Right atrium auricular region (tissue), 2 donors: ENCODE data around the gene PWP1. TPM values are rescaled to one million over a fixed set of nuclear protein-coding genes. Genes with fewer than 3 reads are reported as not detected.
"Not testable (repeated sequence)": the region's sequence is repeated elsewhere in the genome, so short reads cannot be mapped to it uniquely, and the experiment has no call there.

Experiments used
- DNase-seq: peaks from one replicate; pipeline ENCODE4 v3.0.0-alpha.2; 2019; ENCODE audit warnings: low spot score
- H3K27ac ChIP-seq, 2 donors: fragments of 200-600 bp; sonication (generic); 1 replicate in 1 of 2; 2 replicates in 1 of 2; pipeline ENCODE4 v1.5.1; 2016 to 2019
- H3K27me3 ChIP-seq, 2 donors: fragments of 200-600 bp; sonication (generic); one replicate each; pipeline versions ENCODE4 v1.5.1 to v1.6.0; 2017 to 2019
- H3K36me3 ChIP-seq: fragments of 200-600 bp; sonication (generic); one replicate; pipeline ENCODE4 v1.5.1; 2016
- H3K4me1 ChIP-seq, 2 donors: fragments of 200-600 bp; sonication (generic); one replicate each; pipeline versions ENCODE4 v1.5.1 to v1.6.0; 2017 to 2019
- H3K4me3 ChIP-seq, 2 donors: fragments of 200-600 bp; sonication (generic); 1 replicate in 1 of 2; 2 replicates in 1 of 2; pipeline ENCODE4 v1.5.1; 2017 to 2019; ENCODE audit warnings: mild to moderate bottlenecking in 1 of 2, moderate library complexity in 1 of 2
- H3K9me3 ChIP-seq, 2 donors: fragments of 200-600 bp; sonication (generic); one replicate each; pipeline ENCODE4 v1.5.1; 2019
- total RNA-seq, 2 donors: library from RNA; depleted of rRNA; stranded (reverse); fragments of >200 nt; gene quantifications; one replicate each; pipeline ENCODE4 v1.1.0, GENCODE V29; 2016
- TF ChIP-seq, protein P1 (sequence below), 2 donors: fragments of 200-600 bp; sonication (generic); IDR thresholded peaks; one replicate each; pipeline ENCODE4 v1.5.1; 2019; ENCODE audit warnings: antibody characterized with exemption in 2 of 2

The PWP1 gene
- total RNA-seq, 2 donors from 2014 or later: 22.2 to 49.1 TPM

DNA sequence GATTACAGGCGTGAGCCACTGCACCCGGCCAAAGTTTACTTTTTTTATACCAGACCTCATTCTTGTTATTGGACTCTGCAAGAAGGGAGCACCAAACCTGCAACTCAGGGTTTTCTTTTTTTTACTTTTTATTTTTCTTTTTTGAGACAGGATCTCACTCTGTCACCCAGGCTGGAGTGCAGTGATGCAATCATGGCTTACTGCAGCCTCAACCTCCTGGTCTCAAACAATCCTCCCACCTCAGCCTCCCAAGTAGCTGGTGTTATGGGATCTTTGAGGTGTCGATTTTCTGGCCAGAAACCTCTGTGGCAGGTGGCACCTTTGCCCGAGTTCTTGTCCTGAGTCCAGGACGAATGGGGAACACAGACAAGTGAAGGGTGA, 4.2 kb upstream of the PWP1 start:
- Histone ChIP-seq H3K36me3 (no peaks in the 10 kb centered on the region), H3K4me1 (peaks cover 0 to 13% of the 10 kb centered on the region in 2 donors), H3K27ac (no peak overlapping the region), H3K9me3 (no peaks in the 10 kb centered on the region), H3K4me3 (no peak overlapping the region), H3K27me3 (no peaks in the 10 kb centered on the region)
- TF ChIP-seq, protein P1, sequence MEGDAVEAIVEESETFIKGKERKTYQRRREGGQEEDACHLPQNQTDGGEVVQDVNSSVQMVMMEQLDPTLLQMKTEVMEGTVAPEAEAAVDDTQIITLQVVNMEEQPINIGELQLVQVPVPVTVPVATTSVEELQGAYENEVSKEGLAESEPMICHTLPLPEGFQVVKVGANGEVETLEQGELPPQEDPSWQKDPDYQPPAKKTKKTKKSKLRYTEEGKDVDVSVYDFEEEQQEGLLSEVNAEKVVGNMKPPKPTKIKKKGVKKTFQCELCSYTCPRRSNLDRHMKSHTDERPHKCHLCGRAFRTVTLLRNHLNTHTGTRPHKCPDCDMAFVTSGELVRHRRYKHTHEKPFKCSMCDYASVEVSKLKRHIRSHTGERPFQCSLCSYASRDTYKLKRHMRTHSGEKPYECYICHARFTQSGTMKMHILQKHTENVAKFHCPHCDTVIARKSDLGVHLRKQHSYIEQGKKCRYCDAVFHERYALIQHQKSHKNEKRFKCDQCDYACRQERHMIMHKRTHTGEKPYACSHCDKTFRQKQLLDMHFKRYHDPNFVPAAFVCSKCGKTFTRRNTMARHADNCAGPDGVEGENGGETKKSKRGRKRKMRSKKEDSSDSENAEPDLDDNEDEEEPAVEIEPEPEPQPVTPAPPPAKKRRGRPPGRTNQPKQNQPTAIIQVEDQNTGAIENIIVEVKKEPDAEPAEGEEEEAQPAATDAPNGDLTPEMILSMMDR (IDR thresholded peaks at IDR 0.05): no peak
- no peak for DNase-seq

DNA sequence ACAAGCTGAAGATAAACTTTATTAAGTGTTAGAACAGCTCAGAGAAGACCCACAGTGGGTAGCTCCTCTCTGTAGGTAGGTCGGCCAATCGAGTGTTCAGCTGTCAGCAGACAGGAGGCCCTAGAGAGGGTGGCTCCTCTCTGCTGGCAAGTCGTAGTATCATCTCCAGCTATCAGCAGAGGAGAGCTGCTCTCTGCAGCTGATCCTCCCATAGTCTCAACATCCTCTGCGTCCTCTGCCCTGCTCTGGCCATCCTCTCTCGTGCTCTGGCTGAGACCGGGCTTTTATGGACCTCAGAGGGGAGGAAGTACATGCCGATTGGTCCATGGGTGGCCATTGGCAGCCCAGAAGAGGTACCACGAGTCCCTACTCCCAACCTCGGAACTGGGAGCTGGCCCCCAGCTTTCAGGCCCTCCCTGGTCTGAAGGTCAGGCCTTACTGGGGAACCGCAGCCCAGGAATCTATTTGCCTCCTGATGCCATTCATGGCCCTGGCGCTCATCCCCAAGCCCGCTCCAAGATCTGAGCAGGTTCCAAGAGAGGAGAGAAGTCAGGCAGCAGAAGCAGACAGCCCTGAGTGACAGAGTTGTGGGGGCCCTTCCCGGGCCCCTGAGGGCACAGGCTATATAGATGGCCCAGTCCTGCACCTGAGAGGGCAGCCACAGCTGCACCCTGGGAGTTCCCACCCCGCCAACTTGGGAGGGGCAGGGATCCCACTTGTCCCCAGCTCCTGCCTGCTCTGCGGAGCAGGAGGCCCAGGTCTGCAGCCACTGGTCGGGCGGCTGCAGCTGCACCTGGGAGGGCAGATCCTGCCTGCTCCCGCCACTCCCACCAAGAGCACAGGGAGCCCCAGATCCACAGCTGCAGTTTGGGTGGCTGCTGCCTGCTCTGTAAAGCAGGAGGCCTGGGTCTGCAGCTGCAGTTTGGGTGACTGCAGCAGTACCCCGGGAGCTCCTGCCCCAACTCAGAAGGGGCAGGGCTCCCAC, 3.5 kb upstream of the PWP1 start:
- TF ChIP-seq, protein P1 (IDR thresholded peaks at IDR 0.05): no peak
- no peak overlapping the region for H3K4me3 ChIP-seq
- no peaks in the 10 kb centered on the region for H3K9me3 ChIP-seq
- peaks cover 0 to 20% of the 10 kb centered on the region in 2 donors for H3K4me1 ChIP-seq
- H3K27ac ChIP-seq: no peak overlapping the region
- H3K36me3 ChIP-seq: no peaks in the 10 kb centered on the region
- DNase-seq: no peak
- no peaks in the 10 kb centered on the region for H3K27me3 ChIP-seq

DNA sequence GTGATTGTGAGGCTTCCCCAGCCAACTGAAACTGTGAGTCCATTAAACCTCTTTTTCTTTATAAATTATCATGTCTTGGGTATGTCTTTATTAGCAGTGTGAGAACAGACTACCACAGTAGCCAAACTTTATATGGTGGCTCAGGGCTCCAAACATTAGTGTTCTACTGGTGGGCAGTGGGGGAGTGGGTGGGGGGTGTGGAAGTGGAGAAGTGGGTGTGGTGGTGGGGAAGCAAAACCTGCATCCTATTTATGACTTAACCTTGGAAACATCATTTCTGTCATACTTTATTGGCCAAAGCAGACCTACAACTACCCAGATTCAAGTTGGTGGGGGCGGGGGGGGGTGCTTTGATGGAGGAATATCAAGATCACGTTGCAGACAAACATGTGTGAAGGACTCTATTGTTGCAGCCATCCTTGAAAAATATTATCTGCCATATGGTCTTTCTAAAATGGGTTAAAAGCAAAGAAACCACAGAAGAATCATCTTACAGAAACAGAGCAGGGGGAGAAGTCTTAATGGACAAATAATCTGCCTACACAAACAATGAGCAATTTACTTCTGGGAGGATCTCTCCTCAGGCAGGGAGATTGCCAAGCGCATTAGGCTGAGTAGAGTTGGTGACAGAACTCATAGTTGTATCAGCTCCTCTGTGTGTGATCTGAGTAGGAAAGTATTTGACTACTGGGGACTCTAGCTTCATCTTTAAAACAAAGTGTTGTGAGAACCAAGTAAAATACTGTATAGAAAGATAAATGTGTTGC, 1.4 kb upstream of the PWP1 start:
- no peaks in the 10 kb centered on the region for H3K9me3 ChIP-seq
- DNase-seq: no peak
- H3K36me3 ChIP-seq: peaks cover 9% of the 10 kb centered on the region
- H3K27me3 ChIP-seq: no peaks in the 10 kb centered on the region
- no peak overlapping the region for H3K27ac ChIP-seq
- TF ChIP-seq, protein P1 (IDR thresholded peaks at IDR 0.05): no peak
- H3K4me1 ChIP-seq: peaks cover 0 to 20% of the 10 kb centered on the region in 2 donors
- H3K4me3 ChIP-seq: peak overlapping the region in 1 of 2 donors; percentile 96

DNA sequence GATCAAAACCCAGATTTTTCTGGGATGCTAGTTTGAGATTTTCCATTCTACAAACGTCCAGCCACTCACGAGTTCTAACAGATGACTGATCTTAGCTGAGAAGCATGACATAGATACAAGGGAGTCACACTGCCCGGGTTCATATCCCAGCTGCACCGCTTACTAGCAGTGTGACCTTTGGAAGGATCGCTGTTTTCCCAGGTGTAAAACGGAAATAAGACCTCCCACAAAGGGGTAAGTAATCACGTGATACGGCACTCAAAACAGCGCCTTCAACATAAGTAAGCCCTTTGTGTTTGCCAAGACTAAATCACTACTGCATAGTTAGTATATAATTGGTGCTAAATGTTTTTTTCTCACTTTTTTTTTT, 624 bp upstream of the PWP1 start:
- Histone ChIP-seq H3K27me3 (no peaks in the 10 kb centered on the region), H3K9me3 (no peaks in the 10 kb centered on the region), H3K4me3 (peak overlapping the region; percentile 83 to 96), H3K27ac (peak overlapping the region in 1 of 2 donors; percentile 76), H3K36me3 (peaks cover 17% of the 10 kb centered on the region), H3K4me1 (peaks cover 0 to 20% of the 10 kb centered on the region in 2 donors)
- no peak for DNase-seq
- TF ChIP-seq, protein P1 (IDR thresholded peaks at IDR 0.05): no peak

DNA sequence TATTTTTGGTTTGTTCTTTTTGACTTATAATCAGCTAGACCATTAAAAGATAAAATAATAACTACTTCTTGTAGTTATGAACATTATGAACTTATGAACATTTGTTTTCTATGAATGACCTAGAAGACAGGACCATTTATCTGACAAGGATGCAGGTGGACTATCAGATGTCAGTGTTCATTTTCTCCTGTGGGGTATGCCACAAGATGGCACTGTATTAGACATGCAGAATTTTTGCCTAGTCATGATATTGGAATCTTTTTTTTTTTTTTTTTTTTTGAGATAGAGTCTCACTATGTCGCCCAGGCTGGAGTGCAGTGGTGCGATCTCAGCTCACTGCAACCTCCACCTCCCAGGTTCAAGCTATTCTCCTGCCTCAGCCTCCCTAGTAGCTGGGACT, 10.2 kb downstream of the PWP1 start:
- not testable (repeated sequence) for H3K4me3 ChIP-seq, H3K9me3 ChIP-seq, DNase-seq, H3K27ac ChIP-seq, H3K27me3 ChIP-seq, H3K4me1 ChIP-seq
- peaks cover 80% of the 10 kb centered on the region for H3K36me3 ChIP-seq
- TF ChIP-seq, protein P1 (IDR thresholded peaks at IDR 0.05): peak in 1 of 2 donors; percentile 10
